Activated CD4-positive, alpha-beta T cell treated with anti-CD3 and anti-CD28 coated beads, Interleukin-2, Interleukin-4, amounts not matched to agents 100 ng/mL and 50 ng/mL, durations not matched to agents 16 hours and 8 hours (primary cell): Measurements from ENCODE around the gene SBF2.

Experiments
- DNase-seq: peaks from one replicate; pipeline ENCODE4 v3.0.0-alpha.2; 2020; ENCODE audit warnings: low spot score

Gene SBF2

DNA sequence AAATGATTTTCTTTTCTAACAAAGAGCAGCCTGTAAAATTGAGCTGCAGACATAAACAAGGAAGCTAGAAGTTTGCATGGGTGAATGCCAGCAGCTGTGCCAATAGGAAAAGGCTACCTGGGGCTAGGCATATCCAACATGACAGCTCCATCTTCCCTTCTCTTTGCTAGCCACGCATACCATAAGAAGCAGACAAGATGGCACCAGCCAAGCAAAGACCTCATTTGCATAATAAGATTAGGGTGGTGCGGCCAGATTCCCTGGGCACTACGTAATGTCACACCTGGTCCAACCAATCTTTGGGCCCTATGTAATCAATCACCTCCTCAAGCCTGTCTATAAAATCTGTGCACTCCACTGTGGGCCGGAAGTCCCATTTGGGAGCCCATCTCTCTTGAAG is 521.8 kb downstream of the SBF2 start:
- no peak for DNase-seq

DNA sequence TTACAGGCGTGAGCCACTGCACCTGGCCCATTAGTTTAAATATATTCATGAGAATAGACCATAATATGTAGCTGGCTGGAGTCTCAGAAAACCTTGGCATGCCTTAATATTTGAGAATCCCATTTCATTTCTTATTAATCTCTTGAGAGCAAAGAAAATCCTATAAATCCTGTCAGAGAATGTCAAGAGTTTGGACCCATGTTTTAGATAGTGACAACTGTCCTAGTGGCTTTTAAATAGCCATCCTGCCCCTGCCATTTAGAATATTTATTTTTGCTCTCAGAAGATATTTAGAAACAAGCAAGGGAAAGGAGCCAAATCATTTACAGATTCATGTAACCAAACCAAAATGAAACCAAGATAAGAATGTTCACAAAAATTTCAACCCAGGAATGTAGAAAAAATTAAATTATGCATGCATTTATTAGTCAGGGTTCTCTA is 522.9 kb downstream of the SBF2 start:
- no peak for DNase-seq

GRCh38 chr11:9769621-9770020 is 524.4 kb downstream of the SBF2 start:
- no peak for DNase-seq

DNA sequence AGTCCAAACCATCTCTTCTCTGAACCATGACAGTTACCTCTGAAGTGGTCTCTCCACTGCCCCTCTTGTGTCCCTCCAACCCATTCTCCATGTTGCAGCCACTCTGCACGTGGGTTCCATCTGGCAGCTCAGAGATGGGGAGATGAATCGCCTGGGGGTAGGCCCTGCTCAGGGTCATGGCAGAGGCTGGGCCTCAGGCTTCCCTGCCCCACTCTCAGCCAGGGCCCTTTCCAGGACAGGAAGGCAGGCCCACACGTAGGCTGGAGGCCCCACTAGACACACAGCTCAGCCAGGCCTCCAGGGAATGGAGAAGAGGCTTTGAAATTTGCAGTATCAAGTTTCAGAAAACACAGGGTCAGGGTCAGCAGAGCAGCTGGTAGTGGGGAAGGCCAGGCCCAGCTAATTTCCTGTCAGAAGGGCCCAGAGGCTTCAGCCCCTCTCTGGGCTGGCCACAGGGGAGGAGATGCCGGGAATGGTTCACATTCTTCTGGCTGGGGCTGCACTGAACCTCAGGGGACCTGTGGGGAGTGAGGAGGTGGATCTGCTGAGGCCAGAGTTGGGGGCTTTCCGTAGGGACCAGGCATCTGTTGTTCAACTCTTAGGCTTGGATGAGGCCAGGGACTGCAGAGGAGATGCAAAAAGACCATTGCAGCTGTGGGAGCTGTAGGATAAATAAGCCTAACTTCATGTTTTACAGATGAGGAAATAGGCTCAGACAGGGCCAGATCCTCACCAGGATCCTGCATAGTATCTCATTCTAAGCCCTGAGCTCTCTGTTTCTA is 528.5 kb downstream of the SBF2 start:
- DNase-seq: no peak

- no peak for DNase-seq
Observed at GRCh38 chr11:9763301-9763700, 530.7 kb downstream of the SBF2 start.

GRCh38 chr11:9762531-9762930 is 531.5 kb downstream of the SBF2 start:
- DNase-seq: no peak

GRCh38 chr11:9761441-9761945 is 532.5 kb downstream of the SBF2 start:
- no peak for DNase-seq

DNA sequence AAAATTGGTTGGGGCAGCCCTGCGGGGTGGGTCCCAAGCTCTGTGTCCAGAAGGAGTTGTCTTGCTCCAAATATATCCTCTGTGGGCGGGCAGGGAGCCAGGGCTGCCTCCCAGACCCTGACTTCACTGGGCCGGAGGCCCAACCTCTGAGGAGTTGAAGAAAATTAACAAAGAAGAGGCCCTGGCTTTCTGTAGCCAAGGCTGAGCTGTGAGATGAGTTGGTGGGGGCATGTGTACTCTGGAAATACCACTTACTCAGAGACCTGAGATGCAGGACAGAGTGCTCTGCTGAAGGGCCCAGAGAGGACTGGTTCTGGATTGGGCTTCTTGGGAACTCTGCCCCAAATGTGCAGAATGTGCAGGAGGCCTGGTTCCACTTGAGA is 533.8 kb downstream of the SBF2 start:
- no peak for DNase-seq

DNA sequence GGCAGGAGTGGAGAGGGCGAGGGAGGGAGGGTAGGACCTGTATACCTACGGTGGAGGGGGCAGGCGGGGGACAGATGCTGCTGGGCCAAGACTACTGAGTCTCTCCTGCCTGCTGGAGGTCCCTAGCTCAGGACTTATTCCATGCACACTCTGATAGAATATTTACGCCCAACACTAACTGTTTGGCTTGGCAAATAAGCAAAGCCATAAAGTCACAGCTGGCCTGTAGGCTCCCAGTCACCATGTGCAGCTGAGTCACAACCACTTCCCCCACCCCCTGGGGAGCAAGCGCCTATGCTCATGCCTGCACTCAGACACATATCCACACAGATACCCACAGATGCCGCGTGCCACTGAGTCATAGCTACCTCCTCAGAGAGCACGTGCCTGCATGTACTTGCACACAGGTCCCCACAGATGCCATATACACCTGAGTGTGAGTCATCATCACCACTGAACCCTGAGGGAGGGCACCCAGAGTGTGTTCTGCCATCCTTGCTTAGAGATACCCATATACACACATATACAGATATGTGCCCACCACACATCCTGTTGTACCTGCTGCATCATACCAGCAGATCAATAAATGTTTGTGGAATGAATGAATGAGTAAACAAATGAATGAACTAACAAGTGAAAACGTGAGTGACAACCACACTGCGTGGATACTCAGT is 534.4 kb downstream of the SBF2 start:
- peak; percentile 95 for DNase-seq

- peak; percentile 62 for DNase-seq
Observed at GRCh38 chr11:9758637-9759518, 535.1 kb downstream of the SBF2 start.

- DNase-seq: peak; percentile 92
Observed at GRCh38 chr11:9757809-9758636, 536.0 kb downstream of the SBF2 start.

DNA sequence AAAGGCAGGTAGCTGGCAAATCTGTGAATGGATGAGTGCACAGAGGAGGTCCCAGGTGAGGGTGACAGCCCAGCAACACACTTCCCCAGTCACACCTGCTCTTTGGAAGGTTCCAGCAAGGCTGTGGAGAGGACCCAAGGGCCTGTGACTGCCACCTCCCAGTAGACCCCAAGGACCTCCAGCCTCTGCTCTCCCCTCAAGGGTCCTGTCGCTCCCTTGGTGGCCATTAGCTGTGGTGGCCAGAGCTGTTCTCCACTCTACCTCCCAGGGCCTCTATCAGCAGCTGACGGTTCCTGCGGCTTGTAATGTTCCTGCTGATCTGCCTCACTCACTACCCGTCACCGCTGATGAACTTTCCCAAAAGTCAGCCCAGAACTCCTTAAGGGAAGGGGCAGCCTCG is 537.1 kb downstream of the SBF2 start:
- DNase-seq: no peak

DNA sequence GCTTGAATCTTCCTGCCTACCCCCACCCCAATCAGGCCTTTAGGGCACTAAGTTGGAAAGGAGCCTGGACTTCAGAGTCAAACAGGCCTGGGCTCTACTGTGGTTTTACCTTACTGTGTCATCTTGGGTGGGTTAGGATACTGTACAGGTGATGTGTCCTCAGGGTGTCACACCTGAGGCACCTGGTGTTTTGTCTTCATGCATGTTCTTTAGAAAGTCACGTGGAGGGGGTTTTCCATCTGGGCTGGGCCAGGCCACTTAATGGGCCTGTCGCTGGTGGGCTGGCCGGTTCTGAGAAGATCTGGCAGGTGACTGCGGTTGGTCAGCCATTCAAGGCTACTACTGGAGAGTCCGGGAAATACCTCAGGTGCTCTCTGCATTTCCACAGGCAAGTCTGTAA is 537.6 kb downstream of the SBF2 start:
- DNase-seq: no peak

DNA sequence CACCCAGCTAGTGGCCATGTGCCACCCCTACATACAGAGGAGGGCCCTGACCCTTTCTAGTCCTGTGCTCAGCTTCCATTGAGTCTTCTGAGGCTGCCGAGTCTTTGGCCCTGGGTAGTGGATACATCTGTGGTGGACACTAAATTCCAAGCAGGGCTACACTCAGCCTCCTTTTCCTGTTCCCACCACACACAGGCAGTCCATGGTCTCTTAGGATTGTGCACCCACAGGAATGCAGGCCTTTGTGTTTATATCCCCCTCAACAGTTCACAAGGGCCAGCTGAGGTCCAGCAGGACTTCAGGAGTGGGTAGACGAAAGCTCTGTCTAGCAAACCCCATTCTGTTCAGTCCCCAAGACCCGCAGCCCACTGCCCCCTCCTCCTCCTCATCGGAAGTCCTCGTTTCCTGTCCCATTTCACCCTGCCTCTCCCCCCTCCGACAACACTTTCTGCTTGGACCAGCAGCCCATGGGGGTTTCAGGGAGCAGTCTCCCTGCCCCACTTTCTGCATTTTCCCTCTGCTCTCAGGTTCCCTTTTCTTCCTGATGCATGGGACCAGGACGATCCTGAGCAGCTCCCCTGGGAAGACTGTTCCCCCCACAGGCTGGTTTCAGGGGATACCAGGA is 538.3 kb downstream of the SBF2 start:
- DNase-seq: no peak

DNA sequence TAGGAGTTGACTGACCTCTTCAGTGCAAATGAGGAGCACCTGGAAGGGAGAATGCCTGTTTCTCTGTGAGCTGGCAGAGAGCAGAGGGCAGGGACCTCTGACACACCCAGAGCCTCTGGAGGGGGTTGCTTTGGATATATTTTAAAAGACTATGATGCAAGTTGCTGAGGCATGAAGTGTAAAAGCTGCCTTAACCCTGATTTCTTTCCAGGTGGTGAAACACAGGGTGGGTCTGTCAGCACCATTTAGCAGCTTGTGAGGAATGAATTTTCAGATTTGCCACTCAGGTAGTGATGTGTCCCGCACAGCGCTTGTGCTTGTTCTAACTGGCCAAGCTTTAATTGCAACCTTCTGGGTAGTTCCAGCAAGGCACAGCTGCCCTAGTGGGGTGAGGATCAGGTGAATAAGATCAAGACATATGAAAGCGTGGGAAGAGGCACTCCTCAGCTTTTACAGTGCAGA is 540.0 kb downstream of the SBF2 start:
- DNase-seq: no peak

- peak; percentile 22 for DNase-seq
Observed at GRCh38 chr11:9753021-9753420, 541.0 kb downstream of the SBF2 start.

- DNase-seq: no peak
Observed at GRCh38 chr11:9752091-9752490, 541.9 kb downstream of the SBF2 start.

- no peak for DNase-seq
Observed at GRCh38 chr11:9750551-9750950, 543.5 kb downstream of the SBF2 start.

GRCh38 chr11:9748361-9748970 is 545.6 kb downstream of the SBF2 start:
- peak; percentile 80 for DNase-seq

GRCh38 chr11:9747828-9748227 is 546.2 kb downstream of the SBF2 start:
- no peak for DNase-seq

- DNase-seq: no peak
Observed at GRCh38 chr11:9747229-9747628, 546.8 kb downstream of the SBF2 start.
